ENCODE measurements around the gene NIF3L1. TPM values are rescaled to one million over a fixed set of nuclear protein-coding genes. Genes with fewer than 3 reads are reported as not detected.
A peak's percentile ranks its signal among the peaks of the same experiment; 100 is the strongest.

The NIF3L1 gene
- total RNA-seq, 4 donors from 2014 or later = 7.4 to 27.5 (median 18.0) TPM

DNA sequence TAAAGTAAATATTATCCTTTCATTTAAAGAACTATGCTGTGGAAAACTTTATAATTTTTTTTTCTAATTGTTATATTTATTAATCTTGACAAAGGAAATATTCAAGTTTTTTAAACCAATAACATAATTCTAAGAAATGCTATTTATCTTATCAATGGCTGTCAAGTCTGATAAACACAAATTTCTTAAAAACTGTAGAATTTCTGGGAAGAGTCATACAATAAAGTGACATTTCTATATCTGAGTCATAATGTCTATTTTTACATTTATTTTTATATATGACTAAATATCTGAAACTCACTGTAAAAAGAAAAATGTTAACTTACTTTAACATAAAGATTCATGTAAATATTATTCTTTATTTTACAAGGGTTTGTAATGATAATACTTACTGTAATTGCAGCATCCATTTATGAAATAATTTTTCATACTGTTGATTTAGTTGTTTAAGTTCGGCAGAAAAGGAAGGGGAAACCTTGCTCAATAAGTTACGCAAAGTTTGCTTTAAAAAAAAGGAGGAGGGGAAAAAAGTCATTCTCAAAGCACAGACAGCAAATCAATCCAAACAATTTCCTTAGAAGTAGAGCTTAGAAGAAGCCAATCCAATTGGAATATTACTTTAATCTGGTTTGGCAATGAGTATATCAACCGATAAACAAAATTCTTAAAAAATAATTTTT is 41.9 kb downstream of the NIF3L1 start:
- no peak overlapping the region for H3K4me3 ChIP-seq
- H3K27me3 ChIP-seq = no peaks in the 10 kb centered on the region
- DNase-seq = no peak
- no peak overlapping the region for H3K27ac ChIP-seq
- TF ChIP-seq POLR2A (IDR thresholded peaks at IDR 0.05) = no peak
- TF ChIP-seq, protein P1, sequence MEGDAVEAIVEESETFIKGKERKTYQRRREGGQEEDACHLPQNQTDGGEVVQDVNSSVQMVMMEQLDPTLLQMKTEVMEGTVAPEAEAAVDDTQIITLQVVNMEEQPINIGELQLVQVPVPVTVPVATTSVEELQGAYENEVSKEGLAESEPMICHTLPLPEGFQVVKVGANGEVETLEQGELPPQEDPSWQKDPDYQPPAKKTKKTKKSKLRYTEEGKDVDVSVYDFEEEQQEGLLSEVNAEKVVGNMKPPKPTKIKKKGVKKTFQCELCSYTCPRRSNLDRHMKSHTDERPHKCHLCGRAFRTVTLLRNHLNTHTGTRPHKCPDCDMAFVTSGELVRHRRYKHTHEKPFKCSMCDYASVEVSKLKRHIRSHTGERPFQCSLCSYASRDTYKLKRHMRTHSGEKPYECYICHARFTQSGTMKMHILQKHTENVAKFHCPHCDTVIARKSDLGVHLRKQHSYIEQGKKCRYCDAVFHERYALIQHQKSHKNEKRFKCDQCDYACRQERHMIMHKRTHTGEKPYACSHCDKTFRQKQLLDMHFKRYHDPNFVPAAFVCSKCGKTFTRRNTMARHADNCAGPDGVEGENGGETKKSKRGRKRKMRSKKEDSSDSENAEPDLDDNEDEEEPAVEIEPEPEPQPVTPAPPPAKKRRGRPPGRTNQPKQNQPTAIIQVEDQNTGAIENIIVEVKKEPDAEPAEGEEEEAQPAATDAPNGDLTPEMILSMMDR (IDR thresholded peaks at IDR 0.05) = no peak
- H3K36me3 ChIP-seq = peaks cover 0 to 94% (median 0%) of the 10 kb centered on the region in 3 donors
- no peaks in the 10 kb centered on the region for H3K4me1 ChIP-seq
- no peaks in the 10 kb centered on the region for H3K9me3 ChIP-seq

- H3K4me3 ChIP-seq = no peak overlapping the region
- H3K27ac ChIP-seq = no peak overlapping the region
- H3K27me3 ChIP-seq = no peaks in the 10 kb centered on the region
- TF ChIP-seq, protein P1 (IDR thresholded peaks at IDR 0.05) = no peak
- TF ChIP-seq POLR2A (IDR thresholded peaks at IDR 0.05) = no peak
- H3K36me3 ChIP-seq = peaks cover 0 to 74% (median 0%) of the 10 kb centered on the region in 3 donors
- no peaks in the 10 kb centered on the region for H3K4me1 ChIP-seq
- DNase-seq = no peak
- no peaks in the 10 kb centered on the region for H3K9me3 ChIP-seq
These were observed 50.7 kb downstream of the NIF3L1 start for GRCh38 chr2:200939832-200940231.

- H3K27me3 ChIP-seq = no peaks in the 10 kb centered on the region
- H3K4me3 ChIP-seq = no peak overlapping the region
- no peaks in the 10 kb centered on the region for H3K9me3 ChIP-seq
- no peak for TF ChIP-seq POLR2A (IDR thresholded peaks at IDR 0.05)
- TF ChIP-seq, protein P1 (IDR thresholded peaks at IDR 0.05) = no peak
- H3K4me1 ChIP-seq = no peaks in the 10 kb centered on the region
- peaks cover 0 to 67% (median 0%) of the 10 kb centered on the region in 3 donors for H3K36me3 ChIP-seq
- H3K27ac ChIP-seq = no peak overlapping the region
- no peak for DNase-seq
These were observed 54.4 kb downstream of the NIF3L1 start for GRCh38 chr2:200943527-200944105.

- H3K9me3 ChIP-seq = no peaks in the 10 kb centered on the region
- H3K4me1 ChIP-seq = no peaks in the 10 kb centered on the region
- no peaks in the 10 kb centered on the region for H3K27me3 ChIP-seq
- peak in 2 of 3 donors; percentile 55 to 81 for DNase-seq
- no peak for TF ChIP-seq POLR2A (IDR thresholded peaks at IDR 0.05)
- TF ChIP-seq, protein P1 (IDR thresholded peaks at IDR 0.05) = no peak
- peak overlapping the region in 2 of 4 donors; percentile 50 to 73 for H3K27ac ChIP-seq
- H3K36me3 ChIP-seq = peaks cover 0 to 78% (median 0%) of the 10 kb centered on the region in 3 donors
- no peak overlapping the region for H3K4me3 ChIP-seq
These were observed 55.6 kb downstream of the NIF3L1 start for GRCh38 chr2:200944467-200945394.

- no peak for DNase-seq
- no peak overlapping the region for H3K4me3 ChIP-seq
- H3K4me1 ChIP-seq = no peaks in the 10 kb centered on the region
- TF ChIP-seq, protein P1 (IDR thresholded peaks at IDR 0.05) = no peak
- no peak for TF ChIP-seq POLR2A (IDR thresholded peaks at IDR 0.05)
- peak overlapping the region in 1 of 4 donors; percentile 73 for H3K27ac ChIP-seq
- H3K36me3 ChIP-seq = peaks cover 0 to 77% (median 0%) of the 10 kb centered on the region in 3 donors
- H3K27me3 ChIP-seq = no peaks in the 10 kb centered on the region
- H3K9me3 ChIP-seq = no peaks in the 10 kb centered on the region
These were observed 56.2 kb downstream of the NIF3L1 start for GRCh38 chr2:200945395-200945729.
